ENCODE results near the gene NALCN.

- TF ChIP-seq EZH2 (IDR thresholded peaks at IDR 0.05; ENCODE audit: borderline replicate concordance, low read depth, low read length, poor library complexity, severe bottlenecking) (no peak), CTCF (conservative IDR thresholded peaks at IDR 0.05; ENCODE audit: low read depth, low read length) (no peak)
Observed at GRCh38 chr13:101271681-101272245, 144.5 kb downstream of the NALCN start.
